Ramos (cell line): Measurements from ENCODE around the gene CDC42BPB.
"Not testable (repeated sequence)": the region's sequence is repeated elsewhere in the genome, so short reads cannot be mapped to it uniquely, and the experiment has no call there.

Source experiments
- in situ Hi-C: fragments of 300-500 bp; cut with MboI; formaldehyde crosslinking; loops from one replicate; pipeline ENCODE4 v1.14.3; 2022; ENCODE audit warnings: low sequenced_read_pairs; ENCODE audit not compliant: unreplicated experiment

CDC42BPB gene

DNA sequence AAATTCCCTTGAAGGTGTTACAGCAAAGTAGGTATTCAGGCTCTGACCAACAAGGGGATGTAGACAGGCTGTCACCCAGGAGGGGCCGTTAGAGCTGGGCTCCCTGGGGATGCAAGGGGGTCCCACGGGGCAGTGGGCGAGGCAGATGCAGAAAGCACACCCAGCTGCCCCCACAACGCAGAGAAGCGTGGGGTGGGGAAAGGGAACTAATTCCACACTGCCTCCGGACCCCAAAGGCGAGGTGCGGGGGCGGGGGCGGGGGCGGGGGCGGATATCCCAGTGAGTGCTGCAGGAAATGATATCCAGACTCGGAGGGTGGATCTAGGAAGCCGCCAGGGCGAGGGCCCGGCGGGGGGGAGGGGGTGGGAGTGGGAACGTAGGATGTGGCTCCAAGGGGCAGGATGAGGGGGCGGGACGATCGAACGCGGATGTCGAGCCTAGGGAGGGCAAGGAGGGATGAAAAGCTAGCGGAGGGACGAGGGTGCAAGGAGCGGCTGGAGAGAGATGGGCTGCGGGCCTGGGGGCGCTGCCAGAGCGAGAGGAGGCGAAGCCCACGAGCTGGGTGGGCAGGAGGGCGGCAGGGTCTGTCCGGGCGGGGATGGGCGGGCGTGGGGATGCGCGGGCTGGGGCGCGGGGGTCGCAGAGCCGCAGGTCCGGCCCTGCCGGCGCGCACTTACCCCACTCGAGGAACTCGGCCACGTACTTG is 874 bp downstream of the CDC42BPB start:
- in situ Hi-C loops: no loop called here

DNA sequence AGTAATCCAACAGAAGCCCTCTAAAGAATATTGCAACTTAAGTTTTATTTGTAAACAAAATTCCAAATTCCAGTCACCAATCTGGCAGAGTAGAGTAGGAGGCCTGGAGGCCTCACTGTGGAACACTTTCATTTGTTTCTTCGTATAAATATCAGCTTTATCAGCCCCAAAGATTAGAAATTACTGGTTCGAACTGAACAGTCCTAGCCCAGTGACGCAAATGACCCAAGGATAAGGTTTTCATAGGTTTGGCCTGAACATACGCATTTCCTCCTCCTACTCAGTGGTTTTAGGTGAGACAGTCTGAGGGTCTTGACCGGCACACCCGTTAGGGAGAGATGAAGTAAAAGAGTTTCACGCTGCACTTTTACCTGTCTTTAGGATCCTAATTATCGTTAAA is 1.7 kb downstream of the CDC42BPB start:
- in situ Hi-C loops: no loop called here

DNA sequence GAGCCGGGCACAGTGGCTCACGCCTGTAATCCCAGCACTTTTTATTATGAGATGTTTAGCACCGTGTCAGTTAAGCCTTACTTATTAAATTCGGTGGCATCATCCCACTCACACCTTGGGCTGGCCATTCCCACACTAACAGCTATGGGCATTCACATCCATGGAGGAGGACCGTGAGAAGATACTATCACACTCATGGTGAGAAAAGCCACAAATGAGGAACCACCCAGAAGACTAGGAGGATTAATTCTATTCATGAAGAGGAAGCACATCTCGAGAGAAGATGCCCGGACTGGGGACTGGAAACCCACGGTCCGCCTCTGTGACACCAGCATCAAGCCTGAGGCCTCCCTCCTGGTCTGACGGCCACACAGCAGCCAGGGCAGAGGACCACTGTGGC is 4.9 kb downstream of the CDC42BPB start:
- in situ Hi-C loops: no loop called here

DNA sequence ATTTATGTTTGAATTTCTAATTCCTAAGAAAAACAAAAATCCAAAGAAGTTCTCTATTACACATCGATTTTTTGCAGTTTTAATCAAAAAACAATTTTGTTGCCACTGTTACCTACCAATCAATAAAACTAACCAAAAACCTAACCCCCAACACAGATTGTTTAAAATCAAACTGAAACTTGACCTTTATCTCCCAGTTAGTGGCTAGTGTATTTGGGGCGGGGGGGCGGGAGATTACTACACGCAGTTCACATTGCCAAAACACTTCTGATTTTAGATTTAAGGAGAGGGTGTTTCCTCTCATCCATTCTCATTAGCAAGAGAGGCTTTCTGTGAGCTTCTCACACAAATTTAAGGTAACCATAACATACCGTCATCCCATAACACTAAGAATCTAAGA is 6.4 kb downstream of the CDC42BPB start:
- in situ Hi-C loops: no loop called here

DNA sequence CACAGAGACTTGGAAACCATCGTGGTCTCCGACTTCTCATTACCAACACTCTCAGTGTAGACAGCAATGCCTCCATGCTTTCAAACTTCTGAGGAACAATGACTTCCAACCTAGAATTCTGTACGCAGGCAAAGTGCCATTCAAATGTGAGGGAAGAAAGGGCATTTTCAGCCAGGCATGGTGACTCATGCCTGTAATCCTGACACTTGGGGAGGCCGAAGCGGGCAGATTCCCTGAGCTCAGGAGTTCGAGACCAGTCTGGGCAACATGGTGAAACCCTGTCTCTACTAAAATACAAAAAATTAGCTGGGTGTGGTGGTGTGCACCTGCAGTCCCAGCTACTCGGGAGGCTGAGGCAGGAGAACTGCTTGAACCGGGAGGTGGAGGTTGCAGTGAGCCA is 9.9 kb downstream of the CDC42BPB start:
- in situ Hi-C loops: not testable (repeated sequence)

DNA sequence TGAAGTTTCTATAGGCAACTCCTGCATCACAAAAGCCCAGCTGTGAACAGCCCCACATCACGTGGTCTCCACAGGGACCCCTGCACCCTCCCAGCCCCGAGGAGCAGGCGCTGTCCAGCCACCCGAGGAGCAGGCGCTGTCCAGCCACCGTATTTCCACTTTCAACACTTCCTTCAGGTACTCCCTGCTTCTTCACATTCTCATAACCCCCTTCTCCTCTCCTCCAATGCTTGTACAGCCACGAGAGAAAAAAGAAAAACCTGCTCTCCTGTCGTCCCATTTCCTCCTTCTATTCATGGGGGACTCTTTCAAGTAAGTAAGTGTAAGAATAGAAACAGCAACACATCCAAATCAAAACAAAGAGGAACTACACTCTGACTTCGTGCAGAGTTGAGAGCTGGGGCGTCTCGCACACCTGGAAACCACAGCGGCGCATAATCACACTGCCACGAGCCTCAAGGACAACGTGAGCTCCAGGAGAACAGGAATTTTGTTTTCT is 11.9 kb downstream of the CDC42BPB start:
- in situ Hi-C loops: no loop called here

DNA sequence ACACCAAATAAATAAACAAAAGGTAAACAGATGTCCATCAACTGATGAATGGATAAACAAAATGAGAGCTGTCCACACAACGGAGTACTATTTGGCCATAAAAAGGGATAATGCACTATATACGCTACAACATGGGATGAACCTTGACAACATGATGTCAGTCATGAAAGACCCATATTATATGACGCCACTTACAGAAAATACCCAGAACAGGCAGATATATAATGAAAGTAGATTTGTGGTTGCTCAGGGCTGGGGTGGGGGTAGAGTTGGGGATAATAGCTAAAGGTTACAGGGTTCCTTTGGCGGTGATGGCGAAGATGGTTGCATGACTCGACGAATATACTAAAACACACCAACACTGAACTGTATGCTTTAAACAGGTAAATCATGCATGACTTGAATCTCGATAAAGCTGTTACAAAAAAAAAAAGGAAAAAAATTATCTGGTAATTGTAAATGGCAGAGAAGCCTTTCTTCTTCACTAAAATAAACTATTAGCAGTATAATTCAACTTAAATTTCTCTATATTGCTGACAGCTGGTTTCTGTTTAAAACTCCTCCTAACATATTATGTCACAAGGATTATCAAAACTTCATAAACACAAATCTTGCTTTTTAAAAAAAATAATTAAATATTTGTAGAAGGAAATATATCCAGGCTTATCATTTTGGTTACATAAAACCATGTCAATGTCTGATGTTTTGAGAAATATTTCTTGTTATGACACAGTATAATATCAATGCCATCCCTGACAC is 13.9 kb downstream of the CDC42BPB start:
- in situ Hi-C loops: no loop called here

DNA sequence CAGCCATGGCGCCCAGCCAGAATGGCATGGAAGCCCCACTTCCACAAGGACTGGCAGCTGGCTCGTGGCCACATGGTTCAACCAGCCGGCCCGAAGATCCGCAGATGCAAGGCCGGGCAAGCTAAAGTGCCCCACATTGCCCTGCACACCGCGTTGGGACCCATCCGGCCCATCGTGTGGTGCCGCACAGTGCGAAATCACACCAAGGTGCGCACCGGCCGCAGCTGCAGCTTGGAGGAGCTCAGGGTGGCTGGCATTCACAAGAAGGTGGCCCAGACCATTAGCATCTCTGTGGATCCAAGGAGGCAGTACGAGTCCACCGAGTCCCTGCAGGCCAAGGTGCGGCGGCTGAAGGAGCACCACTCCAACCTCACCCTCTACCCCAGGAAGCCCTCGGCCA is 15.9 kb downstream of the CDC42BPB start:
- in situ Hi-C loops: no loop called here

DNA sequence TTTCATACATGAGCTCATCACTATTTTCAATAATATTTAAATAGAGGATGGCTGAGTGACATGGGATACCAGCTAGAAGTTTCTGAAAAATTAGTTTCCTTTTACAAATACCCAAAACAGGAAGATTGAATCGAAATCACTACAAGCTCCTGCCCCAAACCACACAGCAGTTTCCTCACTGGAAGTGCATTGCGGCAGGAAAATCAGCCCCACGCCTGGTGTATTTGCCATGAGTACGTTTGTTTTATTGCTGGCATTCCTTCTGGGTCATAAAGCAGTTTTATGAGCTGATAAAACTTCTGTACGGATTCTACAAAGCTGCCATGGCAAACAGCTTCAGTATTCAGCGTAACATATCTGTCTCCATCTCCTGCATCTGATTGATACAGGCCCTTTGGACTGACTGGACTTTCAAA is 23.7 kb downstream of the CDC42BPB start:
- in situ Hi-C loops: no loop called here

DNA sequence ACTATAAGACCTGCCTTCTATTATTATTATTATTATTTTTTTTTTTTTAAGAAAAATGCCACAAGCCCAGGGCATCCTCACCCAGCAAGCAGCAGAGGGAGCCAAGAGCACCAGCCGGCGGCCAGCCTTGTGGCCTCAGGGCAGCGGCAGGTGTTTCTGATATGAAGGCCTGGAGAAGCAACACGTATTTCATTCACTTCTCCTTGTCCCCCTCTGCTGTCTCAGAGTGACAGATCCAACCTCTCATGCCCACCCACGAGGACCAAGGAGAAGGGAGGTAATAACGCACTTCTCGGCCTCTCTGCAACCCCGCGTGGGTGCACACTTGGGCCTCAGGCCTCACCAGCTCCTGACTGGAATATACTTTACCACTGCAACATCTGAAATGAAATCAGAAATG is 25.4 kb downstream of the CDC42BPB start:
- in situ Hi-C loops: no loop called here

DNA sequence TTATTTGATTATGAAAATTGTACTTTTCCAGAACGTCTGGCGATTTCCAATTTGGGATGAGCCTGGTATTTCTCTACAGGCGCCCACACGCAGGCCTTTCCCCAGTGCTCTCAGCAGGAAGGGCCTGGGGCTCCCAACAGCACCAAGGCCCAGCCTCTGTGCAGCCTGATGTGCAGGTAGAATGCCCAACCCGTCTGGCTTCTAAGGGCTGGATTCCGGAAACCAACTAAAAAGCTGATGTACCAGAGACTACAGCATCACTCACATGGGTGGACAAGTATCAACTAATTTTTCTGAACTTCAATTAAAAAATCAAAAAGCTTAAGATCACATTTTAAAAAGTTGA is 25.8 kb downstream of the CDC42BPB start:
- in situ Hi-C loops: no loop called here

DNA sequence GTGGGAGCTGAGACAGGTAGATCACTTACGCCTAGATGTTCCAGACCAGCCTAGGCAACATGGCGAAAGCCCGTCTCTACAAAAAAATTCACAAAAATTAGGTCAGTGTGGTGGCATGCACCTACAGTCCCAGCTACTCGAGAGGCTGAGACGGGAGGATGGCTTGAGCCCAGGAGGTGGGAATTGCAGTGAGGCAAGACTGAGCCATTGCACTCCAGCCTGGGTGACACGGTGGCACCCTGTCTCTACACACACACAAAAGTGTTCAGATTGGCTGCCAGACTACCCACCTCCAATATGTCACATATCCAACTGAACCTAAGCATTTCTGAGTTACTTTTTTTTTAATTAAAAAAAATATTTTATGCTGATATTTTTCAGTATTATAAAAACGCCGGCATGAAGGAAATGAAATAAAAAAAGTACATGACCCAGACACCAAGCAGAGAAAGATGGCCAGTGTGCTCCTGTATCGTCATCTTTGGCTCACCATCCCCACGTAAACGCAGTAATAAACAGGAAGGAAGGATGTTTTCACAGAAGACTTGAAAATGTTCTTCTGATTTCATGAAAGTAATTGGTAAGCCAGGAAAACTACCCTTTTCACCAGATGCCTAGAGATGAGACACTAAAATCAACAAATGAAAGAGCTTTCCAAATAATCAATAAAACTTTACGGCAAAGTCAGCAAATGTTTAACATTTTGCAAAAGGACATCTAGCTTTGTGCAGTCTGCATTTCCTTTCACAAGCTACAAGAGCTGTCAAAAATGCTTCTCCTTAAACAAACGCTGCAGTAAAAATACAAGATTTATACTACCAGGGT is 26.4 kb downstream of the CDC42BPB start:
- in situ Hi-C loops: no loop called here

DNA sequence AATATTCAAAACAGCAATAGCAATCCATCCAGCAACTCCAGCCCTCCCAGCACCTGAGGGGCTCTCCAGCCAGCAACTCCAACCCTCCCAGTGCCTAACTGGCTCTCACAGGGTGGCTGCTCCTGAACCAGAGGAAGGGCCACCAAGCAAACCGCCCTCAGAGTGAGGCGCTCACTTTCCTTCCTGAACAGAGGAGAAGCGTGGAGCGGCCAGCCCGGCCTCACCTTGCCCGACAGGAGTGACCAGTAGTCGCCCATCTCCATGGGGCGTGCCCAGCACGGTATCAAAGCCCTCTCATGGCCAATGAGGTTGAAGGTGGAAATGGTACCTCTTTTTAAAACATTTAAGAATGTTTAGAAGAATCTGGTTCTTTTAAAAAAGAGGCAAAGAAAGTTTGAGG is 27.4 kb downstream of the CDC42BPB start:
- in situ Hi-C loops: no loop called here

DNA sequence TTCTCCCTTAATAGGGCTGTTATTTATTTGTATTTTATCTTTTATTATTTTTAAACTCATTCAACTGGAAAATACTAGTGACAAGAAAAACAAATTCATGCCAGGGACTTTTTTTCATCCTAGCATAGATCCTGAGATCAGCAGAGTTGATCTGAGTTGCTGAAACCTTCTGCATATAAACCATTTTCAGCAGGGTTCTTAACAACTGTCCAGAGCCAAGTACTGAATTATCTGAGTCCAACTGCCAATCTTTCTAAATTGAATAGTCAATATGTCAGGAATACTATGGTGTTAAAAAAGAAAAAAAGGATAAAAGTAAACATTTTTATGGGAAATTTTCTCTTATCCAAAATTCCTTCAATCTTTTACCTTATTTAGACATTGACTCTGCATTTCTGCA is 28.6 kb downstream of the CDC42BPB start:
- in situ Hi-C loops: no loop called here

DNA sequence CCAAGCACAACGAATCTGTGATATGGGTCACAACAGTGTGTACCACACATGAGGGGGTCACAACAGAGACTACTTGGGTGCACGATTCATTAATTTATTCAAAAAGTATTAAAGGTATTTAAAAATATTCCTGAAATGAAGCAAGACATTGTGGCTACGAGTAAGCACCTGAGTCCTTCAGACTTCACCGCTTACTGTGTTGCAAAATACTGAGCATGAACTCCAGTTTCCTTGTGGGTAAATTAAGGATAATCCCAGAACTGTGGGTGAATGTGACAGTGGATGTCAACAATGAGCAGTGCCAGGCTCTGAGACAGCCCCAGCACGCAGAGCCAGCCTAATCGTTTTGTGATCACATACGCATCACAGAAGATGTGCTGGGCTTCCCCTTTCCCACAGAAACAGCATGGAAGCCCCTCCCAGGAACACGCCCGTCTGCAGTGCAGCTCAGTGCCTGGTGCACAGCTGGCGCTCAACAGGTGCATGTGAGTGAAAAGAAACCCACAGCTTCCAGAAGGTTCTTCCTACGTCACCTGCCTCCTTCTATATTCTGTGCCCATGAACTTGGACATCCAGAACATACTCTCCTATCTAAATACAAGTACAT is 29.1 kb downstream of the CDC42BPB start:
- in situ Hi-C loops: no loop called here

DNA sequence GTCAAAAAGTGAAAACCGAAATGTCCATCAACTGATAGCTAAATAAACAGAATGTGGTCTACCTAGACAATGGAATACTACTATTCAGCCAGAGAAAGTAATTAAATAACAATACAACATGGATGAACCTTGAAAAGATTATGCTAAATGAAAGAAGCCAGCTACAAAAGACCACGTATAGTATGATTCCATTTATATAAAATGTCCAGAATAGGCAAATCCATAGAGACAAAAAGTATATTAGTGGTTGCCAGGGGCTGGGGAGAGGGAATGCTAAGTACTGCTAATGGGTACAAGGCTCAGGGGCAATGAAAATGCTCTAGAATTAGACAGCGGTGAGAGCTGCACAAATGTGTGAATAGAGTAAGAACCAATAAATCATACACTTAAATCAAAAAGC is 29.9 kb downstream of the CDC42BPB start:
- in situ Hi-C loops: no loop called here

DNA sequence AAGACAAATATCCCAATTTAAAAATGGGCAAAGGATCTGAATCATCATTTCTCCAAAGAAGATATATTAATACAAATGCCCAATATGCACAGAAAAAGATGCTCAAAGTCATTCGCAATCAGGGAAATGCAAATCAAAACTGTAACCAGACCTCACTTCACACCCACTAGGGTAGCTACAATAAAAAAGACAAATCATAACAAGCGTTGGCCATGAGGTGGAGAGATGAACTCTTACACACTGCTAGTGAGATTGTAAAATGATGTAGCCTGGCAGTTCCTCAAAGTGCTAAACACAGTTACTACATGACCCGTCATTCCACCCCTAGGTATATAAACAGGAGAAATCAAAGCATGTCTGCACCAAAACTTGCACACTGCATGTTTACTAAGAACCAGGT is 30.4 kb downstream of the CDC42BPB start:
- in situ Hi-C loops: no loop called here

DNA sequence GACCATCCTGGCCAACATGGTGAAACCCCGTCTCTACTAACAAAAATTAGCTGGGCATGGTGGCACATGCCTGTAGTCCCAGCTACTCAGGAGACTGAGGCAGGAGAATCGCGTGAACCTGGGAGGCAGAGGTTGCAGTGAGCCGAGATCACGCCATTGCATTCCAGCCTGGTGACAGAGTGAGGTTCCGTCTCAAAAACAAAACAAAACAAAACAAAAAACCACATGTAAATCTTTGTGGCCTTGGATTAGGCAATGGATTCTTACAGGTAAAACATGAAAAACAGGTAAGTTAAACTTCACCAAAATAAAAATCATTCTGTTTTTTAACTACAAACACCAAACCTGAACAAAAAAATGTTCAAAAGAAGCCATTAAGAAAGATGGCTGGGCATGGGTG is 31.2 kb downstream of the CDC42BPB start:
- in situ Hi-C loops: not testable (repeated sequence)

DNA sequence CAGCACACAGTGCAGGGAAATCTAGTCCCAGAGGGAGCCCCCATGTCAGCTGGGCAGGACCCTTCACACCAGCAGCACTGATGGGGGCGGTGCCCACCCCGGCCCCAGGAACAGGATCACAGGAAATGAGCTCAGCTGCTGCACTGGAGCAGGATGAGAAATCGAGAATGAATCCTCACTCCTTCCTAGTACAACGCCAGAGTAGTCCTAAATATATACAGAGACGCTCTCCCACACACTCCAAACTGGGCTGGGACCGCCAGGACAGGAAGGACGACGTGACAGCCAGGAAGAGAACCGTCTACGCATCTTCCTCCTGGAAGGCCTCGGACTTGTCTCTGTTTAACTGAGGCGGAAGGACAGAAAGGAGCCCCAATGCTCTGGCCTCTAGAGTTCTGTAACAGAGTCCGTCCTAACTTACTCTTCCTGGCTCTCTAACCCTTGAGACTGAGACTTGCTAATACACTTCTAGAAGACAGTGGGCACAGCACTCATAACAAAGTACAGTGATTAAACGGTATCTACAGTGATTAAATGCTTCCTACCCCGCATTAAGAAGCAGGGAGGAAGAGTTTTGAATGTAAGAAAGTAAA is 33.4 kb downstream of the CDC42BPB start:
- in situ Hi-C loops: no loop called here

DNA sequence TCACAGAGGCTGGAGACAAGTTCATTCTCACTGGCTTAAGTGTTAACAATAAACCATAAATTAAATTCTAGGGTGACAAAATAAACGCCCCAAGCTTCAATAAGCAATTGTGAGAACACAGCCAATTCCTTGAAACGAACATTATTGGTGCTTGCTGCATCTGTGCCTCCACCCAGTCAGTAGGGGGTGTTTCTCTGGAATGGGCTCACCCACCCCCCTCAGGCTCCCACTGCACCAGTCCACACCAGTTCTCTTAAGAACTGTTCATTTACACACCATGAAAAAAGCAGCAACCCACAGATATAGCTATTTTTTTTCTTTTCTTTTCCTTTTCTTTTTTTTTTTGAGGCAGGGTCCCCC is 34.7 kb downstream of the CDC42BPB start:
- in situ Hi-C loops: no loop called here
